ENCODE measurements around the gene EPHA2.

Gene EPHA2

GRCh38 chr1:16173447-16174260, 17.8 kb upstream of the EPHA2 start:
- H2AFZ ChIP-seq (ENCODE audit: low read depth, low read length, severe bottlenecking) = no peak overlapping the region
- no peaks in the 10 kb centered on the region for H3F3A ChIP-seq (ENCODE audit: insufficient read depth)
- H3K4me2 ChIP-seq (ENCODE audit: low read depth, low read length, poor library complexity, severe bottlenecking) = no peak overlapping the region
- no peak for TF ChIP-seq EZH2phosphoT487 (conservative IDR thresholded peaks at IDR 0.05; ENCODE audit: low read length)
- H3K36me3 ChIP-seq (ENCODE audit: low read length) = no peaks in the 10 kb centered on the region
- H3K79me2 ChIP-seq (ENCODE audit: insufficient read depth, low read length) = no peaks in the 10 kb centered on the region
- no peaks in the 10 kb centered on the region for H3K9me2 ChIP-seq (replicated peaks; ENCODE audit: insufficient read depth, low read length)
- no peaks in the 10 kb centered on the region for H3K27me3 ChIP-seq (ENCODE audit: low read length)
- H4K20me1 ChIP-seq (ENCODE audit: low read depth, low read length) = no peaks in the 10 kb centered on the region
- no peak overlapping the region for H3K4me3 ChIP-seq (ENCODE audit: insufficient read depth, low read length, poor library complexity, severe bottlenecking)
- no peak overlapping the region for H3K27ac ChIP-seq (ENCODE audit: low read depth, low read length)
- no peak overlapping the region for H3K9ac ChIP-seq (ENCODE audit: low read length)
- no peaks in the 10 kb centered on the region for H3K9me3 ChIP-seq (ENCODE audit: insufficient read depth, low read length)

- no peaks in the 10 kb centered on the region for H3K27me3 ChIP-seq (ENCODE audit: low read length)
- no peak overlapping the region for H3K9ac ChIP-seq (ENCODE audit: low read length)
- no peak overlapping the region for H2AFZ ChIP-seq (ENCODE audit: low read depth, low read length, severe bottlenecking)
- no peak for TF ChIP-seq EZH2phosphoT487 (conservative IDR thresholded peaks at IDR 0.05; ENCODE audit: low read length)
- TF ChIP-seq CTCF (IDR thresholded peaks at IDR 0.05; ENCODE audit: insufficient read depth, low read length, poor library complexity, severe bottlenecking) = no peak
- no peak overlapping the region for H3K27ac ChIP-seq (ENCODE audit: low read depth, low read length)
- no peak overlapping the region for H3K4me2 ChIP-seq (ENCODE audit: low read depth, low read length, poor library complexity, severe bottlenecking)
- no peaks in the 10 kb centered on the region for H4K20me1 ChIP-seq (ENCODE audit: low read depth, low read length)
- H3K4me3 ChIP-seq (ENCODE audit: insufficient read depth, low read length, poor library complexity, severe bottlenecking) = no peak overlapping the region
- no peaks in the 10 kb centered on the region for H3K36me3 ChIP-seq (ENCODE audit: low read length)
- H3K9me2 ChIP-seq (replicated peaks; ENCODE audit: insufficient read depth, low read length) = no peaks in the 10 kb centered on the region
- H3K9me3 ChIP-seq (ENCODE audit: insufficient read depth, low read length) = no peaks in the 10 kb centered on the region
- no peaks in the 10 kb centered on the region for H3K79me2 ChIP-seq (ENCODE audit: insufficient read depth, low read length)
- H3F3A ChIP-seq (ENCODE audit: insufficient read depth) = no peaks in the 10 kb centered on the region
Measured at GRCh38 chr1:16172964-16173446, 17.1 kb upstream of the EPHA2 start.

GRCh38 chr1:16172218-16172830, 16.5 kb upstream of the EPHA2 start:
- Histone ChIP-seq H3K4me3 (ENCODE audit: insufficient read depth, low read length, poor library complexity, severe bottlenecking) (no peak overlapping the region), H3K79me2 (ENCODE audit: insufficient read depth, low read length) (no peaks in the 10 kb centered on the region), H3K9me2 (replicated peaks; ENCODE audit: insufficient read depth, low read length) (no peaks in the 10 kb centered on the region), H3K36me3 (ENCODE audit: low read length) (no peaks in the 10 kb centered on the region), H3K9ac (ENCODE audit: low read length) (no peak overlapping the region), H3K9me3 (ENCODE audit: insufficient read depth, low read length) (no peaks in the 10 kb centered on the region), H3K4me2 (ENCODE audit: low read depth, low read length, poor library complexity, severe bottlenecking) (no peak overlapping the region), H3F3A (ENCODE audit: insufficient read depth) (no peaks in the 10 kb centered on the region), H2AFZ (ENCODE audit: low read depth, low read length, severe bottlenecking) (no peak overlapping the region), H4K20me1 (ENCODE audit: low read depth, low read length) (no peaks in the 10 kb centered on the region), H3K27ac (ENCODE audit: low read depth, low read length) (no peak overlapping the region), H3K27me3 (ENCODE audit: low read length) (no peaks in the 10 kb centered on the region)
- TF ChIP-seq CTCF (IDR thresholded peaks at IDR 0.05; ENCODE audit: insufficient read depth, low read length, poor library complexity, severe bottlenecking) (no peak), EZH2phosphoT487 (conservative IDR thresholded peaks at IDR 0.05; ENCODE audit: low read length) (no peak)
